HepG2 (cell line): ENCODE data around the gene PRKAG1. TPM values are rescaled to one million over a fixed set of nuclear protein-coding genes. Genes with fewer than 3 reads are reported as not detected.

Experiments
- ADNP ChIP-seq: sonication (generic); formaldehyde crosslinking; IDR thresholded peaks from 2 replicates; pipeline ENCODE4 v1.4.0; 2020; ENCODE audit warnings: missing genetic modification reagents
- AKNA ChIP-seq: sonication (generic); formaldehyde crosslinking; IDR thresholded peaks from 2 replicates; pipeline ENCODE4 v1.4.0; 2020; ENCODE audit warnings: missing genetic modification reagents, borderline replicate concordance
- CSRNP2 ChIP-seq: sonication (generic); formaldehyde crosslinking; conservative IDR thresholded peaks from 2 replicates; pipeline ENCODE4 v1.8.0; 2022; ENCODE audit warnings: low read depth, missing genetic modification reagents
- GFI1 ChIP-seq: sonication (generic); formaldehyde crosslinking; IDR thresholded peaks from 2 replicates; pipeline ENCODE4 v1.5.0; 2020; ENCODE audit warnings: missing genetic modification reagents, mild to moderate bottlenecking, borderline replicate concordance
- GMEB2 ChIP-seq: IDR thresholded peaks from 2 replicates; pipeline ENCODE4 v1.6.1; 2016; ENCODE audit warnings: missing biosample characterization, missing genetic modification reagents, low read depth
- GTF3A ChIP-seq: sonication (generic); formaldehyde crosslinking; conservative IDR thresholded peaks from 2 replicates; pipeline ENCODE4 v1.4.0; 2020; ENCODE audit warnings: mild to moderate bottlenecking, missing genetic modification reagents
- HMG20B ChIP-seq: conservative IDR thresholded peaks from 2 replicates; pipeline ENCODE4 v1.6.1; 2016; ENCODE audit warnings: missing genetic modification reagents, missing compliant biosample characterization
- HOXA3 ChIP-seq: sonication (generic); formaldehyde crosslinking; IDR thresholded peaks from 2 replicates; pipeline ENCODE4 v1.5.0; 2020; ENCODE audit warnings: missing genetic modification reagents
- HOXD1 ChIP-seq: sonication (generic); formaldehyde crosslinking; IDR thresholded peaks from 2 replicates; pipeline ENCODE4 v1.5.0; 2020; ENCODE audit warnings: missing genetic modification reagents
- MBNL3 ChIP-seq: fragments of 250-450 bp; sonication (Bioruptor Pico); conservative IDR thresholded peaks from 2 replicates; pipeline ENCODE4 v1.8.0; 2022; ENCODE audit warnings: mild to moderate bottlenecking, inconsistent platforms
- NCOA2 ChIP-seq: sonication (generic); formaldehyde crosslinking; IDR thresholded peaks from 2 replicates; pipeline ENCODE4 v1.8.0; 2022; ENCODE audit warnings: inconsistent platforms
- RFX1 ChIP-seq: fragments of 450-650 bp; IDR thresholded peaks from 2 replicates; pipeline ENCODE4 v1.6.1; 2017
- TOE1 ChIP-seq: sonication (generic); formaldehyde crosslinking; IDR thresholded peaks from 2 replicates; pipeline ENCODE4 v1.4.0; 2020; ENCODE audit warnings: mild to moderate bottlenecking, missing genetic modification reagents
- TSC22D2 ChIP-seq: sonication (generic); formaldehyde crosslinking; IDR thresholded peaks from 2 replicates; pipeline ENCODE4 v1.5.1; 2020; ENCODE audit warnings: missing genetic modification reagents, mild to moderate bottlenecking, borderline replicate concordance
- ZNF644 ChIP-seq: IDR thresholded peaks from 2 replicates; pipeline ENCODE4 v1.6.1; 2016; ENCODE audit warnings: low read depth
- ZNF720 ChIP-seq: sonication (generic); formaldehyde crosslinking; IDR thresholded peaks from 2 replicates; pipeline ENCODE4 v1.4.0; 2020; ENCODE audit warnings: missing genetic modification reagents
- ZNF724P ChIP-seq: sonication (generic); formaldehyde crosslinking; IDR thresholded peaks from 2 replicates; pipeline ENCODE4 v1.8.0; 2022; ENCODE audit warnings: missing genetic modification reagents, borderline replicate concordance
- ZSCAN21 ChIP-seq: sonication (generic); formaldehyde crosslinking; IDR thresholded peaks from 2 replicates; pipeline ENCODE4 v1.8.0; 2022; ENCODE audit warnings: mild to moderate bottlenecking, missing genetic modification reagents, moderate library complexity, borderline replicate concordance
- polyA plus RNA-seq, 8 experiments: library from polyadenylated mRNA; depleted of rRNA in 3 of 8; stranded (reverse) in 7 of 8; unstranded in 1 of 8; fragments of >200 nt; fragmentation: Illumina TruSeq in 4 of 8; extraction: Trizol in 4 of 8; gene quantifications; 2 replicates each; pipeline versions ENCODE4 v1.2.1 to v1.2.3, GENCODE V29; 2011 to 2016; ENCODE audit warnings: low read depth in 4 of 8, missing spikeins in 1 of 8, mixed read lengths in 1 of 8; ENCODE audit not compliant: insufficient read depth in 1 of 8
- total RNA-seq, 5 experiments: library from RNA; depleted of rRNA; stranded (reverse); fragments of >200 nt; fragmentation: Illumina TruSeq; extraction: Trizol; gene quantifications; 2 replicates each; pipeline ENCODE4 v1.2.3, GENCODE V29; 2016; ENCODE audit warnings: low read depth in 1 of 5
- TF ChIP-seq, protein P1 (sequence below): fragments of 450-650 bp; IDR thresholded peaks from 2 replicates; pipeline ENCODE4 v1.6.1; 2016

PRKAG1 gene
- total and polyA plus RNA-seq, 2 of the 13 experiments (the other 11 are each of a cell fraction or from before 2014, with no cell fraction given): 26.1 to 32.8 TPM

- 0 out of 2 replicates have a peak, but pooled peaks have one; percentile 84 for TF ChIP-seq AKNA (CRISPR knock-in tag)
- peak; percentile 24; the same call in 1 of the 2 replicates for TF ChIP-seq TSC22D2 (CRISPR knock-in tag)
- TF ChIP-seq TOE1 (CRISPR knock-in tag): no peak
- TF ChIP-seq ZNF724P: no peak
- TF ChIP-seq GFI1: peak; percentile 42
- no peak; the same call in 1 of the 2 replicates for TF ChIP-seq ZSCAN21
- no peak for TF ChIP-seq RFX1
- TF ChIP-seq HOXA3 (CRISPR knock-in tag): peak; percentile 63
- TF ChIP-seq MBNL3 (CRISPR knock-in tag): no peak
- TF ChIP-seq GMEB2 (CRISPR knock-in tag): no peak
- TF ChIP-seq NCOA2 (CRISPR knock-in tag): 0 out of 2 replicates have a peak, but pooled peaks have one; percentile 16
- TF ChIP-seq ZNF720 (CRISPR knock-in tag): no peak
- no peak for TF ChIP-seq GTF3A (CRISPR knock-in tag)
- TF ChIP-seq ADNP (CRISPR knock-in tag): no peak
- TF ChIP-seq CSRNP2 (CRISPR knock-in tag): no peak
- no peak for TF ChIP-seq HOXD1 (CRISPR knock-in tag)
- no peak for TF ChIP-seq ZNF644 (CRISPR knock-in tag)
- TF ChIP-seq, protein P1, sequence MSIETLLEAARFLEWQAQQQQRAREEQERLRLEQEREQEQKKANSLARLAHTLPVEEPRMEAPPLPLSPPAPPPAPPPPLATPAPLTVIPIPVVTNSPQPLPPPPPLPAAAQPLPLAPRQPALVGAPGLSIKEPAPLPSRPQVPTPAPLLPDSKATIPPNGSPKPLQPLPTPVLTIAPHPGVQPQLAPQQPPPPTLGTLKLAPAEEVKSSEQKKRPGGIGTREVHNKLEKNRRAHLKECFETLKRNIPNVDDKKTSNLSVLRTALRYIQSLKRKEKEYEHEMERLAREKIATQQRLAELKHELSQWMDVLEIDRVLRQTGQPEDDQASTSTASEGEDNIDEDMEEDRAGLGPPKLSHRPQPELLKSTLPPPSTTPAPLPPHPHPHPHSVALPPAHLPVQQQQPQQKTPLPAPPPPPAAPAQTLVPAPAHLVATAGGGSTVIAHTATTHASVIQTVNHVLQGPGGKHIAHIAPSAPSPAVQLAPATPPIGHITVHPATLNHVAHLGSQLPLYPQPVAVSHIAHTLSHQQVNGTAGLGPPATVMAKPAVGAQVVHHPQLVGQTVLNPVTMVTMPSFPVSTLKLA: peak; percentile 2; the same call in 1 of the 2 replicates
- no peak for TF ChIP-seq HMG20B
Observed at GRCh38 chr12:48998497-48999353, 19.9 kb downstream of the PRKAG1 start (continued).
